ENCODE measurements around the gene ACLY.
"Not testable (repeated sequence)": the region's sequence is repeated elsewhere in the genome, so short reads cannot be mapped to it uniquely, and the experiment has no call there.

ACLY gene

GRCh38 chr17:41939044-41939692 is 20.4 kb upstream of the ACLY start:
- DNase-seq = no peak

- DNase-seq = no peak
Measured at GRCh38 chr17:41937970-41938954, 19.5 kb upstream of the ACLY start.

- no peak for DNase-seq
Measured at GRCh38 chr17:41935641-41936040, 16.9 kb upstream of the ACLY start.

GRCh38 chr17:41932816-41933389 is 14.2 kb upstream of the ACLY start:
- DNase-seq = no peak

GRCh38 chr17:41931715-41932114 is 13.0 kb upstream of the ACLY start:
- DNase-seq = not testable (repeated sequence)

GRCh38 chr17:41930833-41931156 is 12.0 kb upstream of the ACLY start:
- not testable (repeated sequence) for DNase-seq

- peak; percentile 98 for DNase-seq
Measured at GRCh38 chr17:41930009-41930832, 11.5 kb upstream of the ACLY start, which contains the start of gene ODAD4. Gene ODAD4, plus strand, starts transcription at chr17:41930617. Its CDS starts 107 bp downstream, at chr17:41930724.

GRCh38 chr17:41928693-41929251 is 10.0 kb upstream of the ACLY start:
- DNase-seq = no peak

GRCh38 chr17:41925991-41926590 is 7.3 kb upstream of the ACLY start:
- DNase-seq = no peak

GRCh38 chr17:41920580-41920955 is 1.8 kb upstream of the ACLY start:
- no peak for DNase-seq

- no peak for DNase-seq
Measured at GRCh38 chr17:41919840-41920579, 1.3 kb upstream of the ACLY start.

GRCh38 chr17:41919165-41919817 is 540 bp upstream of the ACLY start:
- no peak for DNase-seq

- DNase-seq = peak; percentile 70
Measured at GRCh38 chr17:41917679-41918313, 955 bp downstream of the ACLY start.

GRCh38 chr17:41917192-41917591 is 1.6 kb downstream of the ACLY start:
- peak; percentile 12 for DNase-seq

- no peak for DNase-seq
Measured at GRCh38 chr17:41915566-41915965, 3.2 kb downstream of the ACLY start.

GRCh38 chr17:41915020-41915419 is 3.7 kb downstream of the ACLY start:
- no peak for DNase-seq

- DNase-seq = no peak
Measured at GRCh38 chr17:41914358-41914766, 4.4 kb downstream of the ACLY start.

GRCh38 chr17:41913798-41914197 is 5.0 kb downstream of the ACLY start:
- no peak for DNase-seq

GRCh38 chr17:41912925-41913324 is 5.8 kb downstream of the ACLY start:
- no peak for DNase-seq

GRCh38 chr17:41910701-41911391 is 7.9 kb downstream of the ACLY start:
- DNase-seq = no peak

Data from eye (tissue), 1 donor.